ENCODE results near the gene ROPN1L.

ROPN1L gene

GRCh38 chr5:10427978-10428377 lies 13.7 kb upstream of the ROPN1L start:
- DNase-seq (ENCODE audit: low read depth in 2 of 2) = no peak

GRCh38 chr5:10431415-10431814 lies 10.3 kb upstream of the ROPN1L start:
- DNase-seq (ENCODE audit: low read depth in 2 of 2) = no peak

GRCh38 chr5:10432059-10433008 lies 9.3 kb upstream of the ROPN1L start:
- DNase-seq (ENCODE audit: low read depth in 2 of 2) = no peak

- DNase-seq (ENCODE audit: low read depth in 2 of 2) = no peak
Measured at GRCh38 chr5:10434392-10434791, 7.3 kb upstream of the ROPN1L start.

- DNase-seq (ENCODE audit: low read depth in 2 of 2) = no peak
Measured at GRCh38 chr5:10438301-10438700, 3.4 kb upstream of the ROPN1L start.

- no peak for DNase-seq (ENCODE audit: low read depth in 2 of 2)
Measured at GRCh38 chr5:10439692-10440091, 2.0 kb upstream of the ROPN1L start.

GRCh38 chr5:10440367-10440990 lies 1.2 kb upstream of the ROPN1L start:
- DNase-seq (ENCODE audit: low read depth in 2 of 2) = no peak

GRCh38 chr5:10441992-10442435 lies 335 bp downstream of the ROPN1L start:
- no peak for DNase-seq (ENCODE audit: low read depth in 2 of 2)

- DNase-seq (ENCODE audit: low read depth in 2 of 2) = no peak
Measured at GRCh38 chr5:10442576-10442975, 897 bp downstream of the ROPN1L start.

- DNase-seq (ENCODE audit: low read depth in 2 of 2) = no peak
Measured at GRCh38 chr5:10445352-10445751, 3.7 kb downstream of the ROPN1L start.

GRCh38 chr5:10446490-10446889 lies 4.8 kb downstream of the ROPN1L start:
- DNase-seq (ENCODE audit: low read depth in 2 of 2) = no peak

GRCh38 chr5:10447041-10447440 lies 5.4 kb downstream of the ROPN1L start:
- no peak for DNase-seq (ENCODE audit: low read depth in 2 of 2)

GRCh38 chr5:10448754-10449360 lies 7.2 kb downstream of the ROPN1L start:
- DNase-seq (ENCODE audit: low read depth in 2 of 2) = no peak

GRCh38 chr5:10451137-10451824 lies 9.6 kb downstream of the ROPN1L start:
- no peak for DNase-seq (ENCODE audit: low read depth in 2 of 2)

- DNase-seq (ENCODE audit: low read depth in 2 of 2) = no peak
Measured at GRCh38 chr5:10452768-10453331, 11.2 kb downstream of the ROPN1L start.

GRCh38 chr5:10453545-10453944 lies 11.9 kb downstream of the ROPN1L start:
- DNase-seq (ENCODE audit: low read depth in 2 of 2) = no peak

GRCh38 chr5:10454591-10455276 lies 13.1 kb downstream of the ROPN1L start:
- DNase-seq (ENCODE audit: low read depth in 2 of 2) = no peak

GRCh38 chr5:10455277-10455670 lies 13.6 kb downstream of the ROPN1L start:
- DNase-seq (ENCODE audit: low read depth in 2 of 2) = no peak

GRCh38 chr5:10456583-10457420 lies 15.1 kb downstream of the ROPN1L start:
- DNase-seq (ENCODE audit: low read depth in 2 of 2) = no peak

Measured in stimulated activated CD8-positive, alpha-beta memory T cell treated with anti-CD3 and anti-CD28 coated beads, Interleukin-7, amount 100 ng/mL, for 4 hours (primary cell).